ENCODE measurements around the gene CDHR1. TPM values are rescaled to one million over a fixed set of nuclear protein-coding genes. Genes with fewer than 3 reads are reported as not detected.

CDHR1 gene
- total RNA-seq, 1 donor from 2014 or later: 2.5 TPM

- no peak for DNase-seq (ENCODE audit: low read depth)
- H3K4me3 ChIP-seq (ENCODE audit: low read depth, low read length): no peak overlapping the region
- TF ChIP-seq CTCF (conservative IDR thresholded peaks at IDR 0.05; ENCODE audit: low read depth, low read length): no peak
Measured at GRCh38 chr10:84247496-84247895, 53.2 kb downstream of the CDHR1 start.

- TF ChIP-seq CTCF (conservative IDR thresholded peaks at IDR 0.05; ENCODE audit: low read depth, low read length): no peak
- DNase-seq (ENCODE audit: low read depth): no peak
- H3K4me3 ChIP-seq (ENCODE audit: low read depth, low read length): no peak overlapping the region
Measured at GRCh38 chr10:84248794-84249193, 54.5 kb downstream of the CDHR1 start.

GRCh38 chr10:84254552-84255478, 60.5 kb downstream of the CDHR1 start:
- no peak for DNase-seq (ENCODE audit: low read depth)
- TF ChIP-seq CTCF (conservative IDR thresholded peaks at IDR 0.05; ENCODE audit: low read depth, low read length): no peak
- H3K4me3 ChIP-seq (ENCODE audit: low read depth, low read length): no peak overlapping the region

GRCh38 chr10:84256510-84257342, 62.4 kb downstream of the CDHR1 start:
- no peak for DNase-seq (ENCODE audit: low read depth)
- peak; percentile 67 for TF ChIP-seq CTCF (conservative IDR thresholded peaks at IDR 0.05; ENCODE audit: low read depth, low read length)
- H3K4me3 ChIP-seq (ENCODE audit: low read depth, low read length): no peak overlapping the region

DNA sequence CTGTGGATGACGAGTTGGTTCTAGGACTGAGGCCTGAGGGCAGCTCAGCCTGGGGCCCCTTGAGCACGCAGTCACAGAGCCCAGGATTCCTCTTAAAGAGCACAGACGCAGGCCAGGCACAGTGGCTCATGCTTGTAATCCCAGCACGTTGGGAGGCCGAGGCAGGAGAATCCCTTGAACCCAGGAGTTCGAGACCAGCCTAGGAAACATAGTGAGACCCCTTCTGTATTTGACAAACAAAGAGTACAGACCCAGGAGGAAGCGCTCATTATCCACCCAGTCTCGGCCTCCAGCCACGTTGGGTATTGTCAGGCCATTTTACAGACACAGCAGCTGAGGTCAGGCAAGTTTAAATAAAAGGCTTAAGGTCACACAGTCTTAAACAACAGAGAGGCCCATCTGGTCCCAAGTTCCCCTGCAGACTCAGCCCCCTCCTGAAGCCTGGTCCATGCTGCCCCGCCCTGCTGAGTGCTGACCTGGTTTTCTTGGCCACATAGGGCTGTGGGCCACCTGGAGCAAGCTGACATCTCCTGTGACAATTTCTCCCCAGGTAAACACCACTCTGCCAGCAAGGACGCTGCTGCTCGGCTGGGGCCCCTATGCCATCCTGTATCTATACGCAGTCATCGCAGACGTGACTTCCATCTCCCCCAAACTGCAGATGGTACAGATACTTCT, 63.1 kb downstream of the CDHR1 start:
- no peak for DNase-seq (ENCODE audit: low read depth)
- TF ChIP-seq CTCF (conservative IDR thresholded peaks at IDR 0.05; ENCODE audit: low read depth, low read length): no peak
- H3K4me3 ChIP-seq (ENCODE audit: low read depth, low read length): no peak overlapping the region

DNA sequence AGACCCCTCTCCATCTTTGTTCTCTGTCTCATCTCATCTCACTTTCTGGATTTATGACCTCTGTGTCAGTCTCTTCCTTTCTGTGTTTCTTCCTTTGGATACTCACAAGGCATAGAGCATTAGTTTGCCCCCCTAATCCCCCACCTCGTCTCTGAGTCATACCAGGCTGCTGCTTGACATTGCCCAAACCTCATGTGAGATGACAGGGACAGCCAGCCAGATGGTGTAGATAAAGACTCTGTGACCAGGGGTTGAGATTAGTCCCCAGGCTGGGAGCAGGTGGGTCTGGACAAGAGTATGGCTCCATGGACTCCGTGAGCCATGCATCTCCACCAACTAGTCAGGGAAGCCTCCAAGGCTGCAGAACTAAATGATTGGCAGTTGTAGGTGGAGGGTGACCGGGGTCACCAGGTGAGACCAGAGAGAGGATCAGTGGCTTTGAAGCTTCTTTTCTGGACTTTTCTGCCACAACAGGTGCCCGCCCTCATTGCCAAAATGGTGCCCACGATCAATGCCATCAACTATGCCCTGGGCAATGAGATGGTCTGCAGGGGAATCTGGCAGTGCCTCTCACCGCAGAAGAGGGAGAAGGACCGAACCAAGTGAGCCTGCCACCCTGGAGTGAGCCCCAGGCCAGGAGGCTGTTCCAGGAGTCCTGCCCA, 63.8 kb downstream of the CDHR1 start:
- no peak overlapping the region for H3K4me3 ChIP-seq (ENCODE audit: low read depth, low read length)
- TF ChIP-seq CTCF (conservative IDR thresholded peaks at IDR 0.05; ENCODE audit: low read depth, low read length): no peak
- no peak for DNase-seq (ENCODE audit: low read depth)
